SK-N-DZ (cell line): ENCODE data around the gene ACOXL.

Source experiments
- DNase-seq: peaks from one replicate; pipeline ENCODE4 v3.0.0-alpha.2; 2015; ENCODE audit warnings: low spot score

Gene ACOXL

GRCh38 chr2:111005307-111005706 is 272.9 kb downstream of the ACOXL start:
- DNase-seq, result no peak

GRCh38 chr2:111005821-111006220 is 273.4 kb downstream of the ACOXL start:
- DNase-seq, result no peak

GRCh38 chr2:111007757-111008688 is 275.6 kb downstream of the ACOXL start:
- DNase-seq, result no peak

- no peak for DNase-seq
Measured at GRCh38 chr2:111011218-111011617, 278.8 kb downstream of the ACOXL start.

GRCh38 chr2:111015283-111015995 is 283.1 kb downstream of the ACOXL start:
- DNase-seq, result no peak

GRCh38 chr2:111017034-111017622 is 284.8 kb downstream of the ACOXL start:
- DNase-seq, result no peak

GRCh38 chr2:111017909-111018308 is 285.5 kb downstream of the ACOXL start:
- no peak for DNase-seq

- no peak for DNase-seq
Measured at GRCh38 chr2:111019381-111019780, 287.0 kb downstream of the ACOXL start.

GRCh38 chr2:111022633-111023032 is 290.3 kb downstream of the ACOXL start:
- no peak for DNase-seq

- no peak for DNase-seq
Measured at GRCh38 chr2:111024496-111024895, 292.1 kb downstream of the ACOXL start.

GRCh38 chr2:111025288-111025687 is 292.9 kb downstream of the ACOXL start:
- no peak for DNase-seq

- DNase-seq, result no peak
Measured at GRCh38 chr2:111028720-111029119, 296.3 kb downstream of the ACOXL start.

GRCh38 chr2:111029181-111029927 is 297.0 kb downstream of the ACOXL start:
- DNase-seq, result no peak

GRCh38 chr2:111030260-111030891 is 298.0 kb downstream of the ACOXL start:
- DNase-seq, result no peak

GRCh38 chr2:111030945-111031344 is 298.6 kb downstream of the ACOXL start:
- DNase-seq, result no peak

- no peak for DNase-seq
Measured at GRCh38 chr2:111031546-111032478, 299.4 kb downstream of the ACOXL start.

- no peak for DNase-seq
Measured at GRCh38 chr2:111032721-111033429, 300.5 kb downstream of the ACOXL start.

GRCh38 chr2:111034146-111034545 is 301.8 kb downstream of the ACOXL start:
- no peak for DNase-seq

GRCh38 chr2:111034606-111035005 is 302.2 kb downstream of the ACOXL start:
- no peak for DNase-seq
